T-helper 22 cell (primary cell): ENCODE results near the gene SERPINA1.
"Not testable (repeated sequence)": the region's sequence is repeated elsewhere in the genome, so short reads cannot be mapped to it uniquely, and the experiment has no call there.

Experiments used
- DNase-seq: peaks from one replicate; pipeline ENCODE4 v3.0.0-alpha.2; 2020; ENCODE audit warnings: low read depth

The SERPINA1 gene

GRCh38 chr14:94369766-94370523 is 18.5 kb downstream of the SERPINA1 start:
- DNase-seq = not testable (repeated sequence)

- DNase-seq = no peak
Observed at GRCh38 chr14:94368956-94369355, 19.4 kb downstream of the SERPINA1 start.

GRCh38 chr14:94368243-94368590 is 20.2 kb downstream of the SERPINA1 start:
- DNase-seq = no peak

- no peak for DNase-seq
Observed at GRCh38 chr14:94367347-94368242, 20.8 kb downstream of the SERPINA1 start.

- DNase-seq = no peak
Observed at GRCh38 chr14:94366146-94366915, 22.1 kb downstream of the SERPINA1 start, which contains the start of gene SERPINA2. Gene SERPINA2, minus strand, starts transcription at chr14:94366698.

- no peak for DNase-seq
Observed at GRCh38 chr14:94365624-94366023, 22.8 kb downstream of the SERPINA1 start.

GRCh38 chr14:94364964-94365363 is 23.4 kb downstream of the SERPINA1 start:
- DNase-seq = no peak

GRCh38 chr14:94364037-94364436 is 24.4 kb downstream of the SERPINA1 start:
- DNase-seq = no peak

GRCh38 chr14:94363151-94363624 is 25.2 kb downstream of the SERPINA1 start:
- DNase-seq = no peak

- DNase-seq = no peak
Observed at GRCh38 chr14:94362614-94363133, 25.7 kb downstream of the SERPINA1 start.

- no peak for DNase-seq
Observed at GRCh38 chr14:94361682-94362081, 26.7 kb downstream of the SERPINA1 start.

GRCh38 chr14:94360945-94361565 is 27.3 kb downstream of the SERPINA1 start:
- DNase-seq = no peak

- no peak for DNase-seq
Observed at GRCh38 chr14:94357166-94357565, 31.2 kb downstream of the SERPINA1 start.

GRCh38 chr14:94356379-94357056 is 31.9 kb downstream of the SERPINA1 start:
- no peak for DNase-seq

GRCh38 chr14:94355191-94355794 is 33.1 kb downstream of the SERPINA1 start:
- no peak for DNase-seq

GRCh38 chr14:94354638-94355185 is 33.7 kb downstream of the SERPINA1 start:
- DNase-seq = no peak

GRCh38 chr14:94354190-94354589 is 34.2 kb downstream of the SERPINA1 start:
- not testable (repeated sequence) for DNase-seq

GRCh38 chr14:94349276-94349675 is 39.1 kb downstream of the SERPINA1 start:
- no peak for DNase-seq

- no peak for DNase-seq
Observed at GRCh38 chr14:94348836-94349235, 39.6 kb downstream of the SERPINA1 start.

- DNase-seq = no peak
Observed at GRCh38 chr14:94346841-94347240, 41.6 kb downstream of the SERPINA1 start.
